OCI-LY1 (cell line): Measurements from ENCODE around the gene RFX1.
"Not testable (repeated sequence)": the region's sequence is repeated elsewhere in the genome, so short reads cannot be mapped to it uniquely, and the experiment has no call there.

Source experiments
- H2AFZ ChIP-seq: fragments of 200-600 bp; sonication (generic), shearing (Covaris generic); 2 replicates; pipeline ENCODE4 v1.6.0; 2014; ENCODE audit warnings: antibody characterized with exemption, mild to moderate bottlenecking, low read length
- H3F3A ChIP-seq: fragments of 200-600 bp; sonication (generic), shearing (Covaris generic); 2 replicates; pipeline ENCODE4 v1.6.0; 2014; ENCODE audit warnings: mild to moderate bottlenecking, antibody characterized with exemption, low read length, moderate library complexity; ENCODE audit not compliant: insufficient read depth
- H3K27ac ChIP-seq: fragments of 200-600 bp; sonication (generic); 2 replicates; pipeline ENCODE4 v1.5.1; 2014; ENCODE audit warnings: low read length, mixed run types, mild to moderate bottlenecking, low read depth; ENCODE audit not compliant: poor library complexity, severe bottlenecking
- H3K27me3 ChIP-seq: fragments of 200-600 bp; sonication (generic); 2 replicates; pipeline ENCODE4 v1.6.0; 2014; ENCODE audit warnings: antibody characterized with exemption, mild to moderate bottlenecking, low read length, moderate library complexity; ENCODE audit not compliant: insufficient read depth
- H3K36me3 ChIP-seq: fragments of 200-600 bp; sonication (generic); 2 replicates; pipeline ENCODE4 v1.6.1; 2014; ENCODE audit warnings: mild to moderate bottlenecking, antibody characterized with exemption, low read length, moderate library complexity, mixed read lengths; ENCODE audit not compliant: insufficient read depth
- H3K4me1 ChIP-seq: fragments of 200-600 bp; sonication (generic); 2 replicates; pipeline ENCODE4 v1.5.1; 2014; ENCODE audit warnings: mild to moderate bottlenecking, low read length, moderate library complexity; ENCODE audit not compliant: insufficient read depth, severe bottlenecking
- H3K4me2 ChIP-seq: fragments of 200-600 bp; sonication (generic), shearing (Covaris generic); 2 replicates; pipeline ENCODE4 v1.6.1; 2014; ENCODE audit warnings: low read length
- H3K4me3 ChIP-seq: fragments of 200-600 bp; sonication (generic); 2 replicates; pipeline ENCODE4 v1.5.1; 2014; ENCODE audit warnings: low read length, low read depth, mild to moderate bottlenecking, mixed read lengths; ENCODE audit not compliant: poor library complexity, severe bottlenecking
- H3K79me2 ChIP-seq: fragments of 200-600 bp; shearing (Covaris generic); 2 replicates; pipeline ENCODE4 v1.6.1; 2016; ENCODE audit warnings: mixed run types, low read length, mixed read lengths; ENCODE audit not compliant: insufficient read depth
- H3K9ac ChIP-seq: fragments of 200-600 bp; sonication (generic), shearing (Covaris generic); 2 replicates; pipeline ENCODE4 v1.6.1; 2014; ENCODE audit warnings: mild to moderate bottlenecking, low read length, mixed read lengths
- H3K9me2 ChIP-seq: fragments of 200-600 bp; sonication (generic), shearing (Covaris generic); 2 replicates; pipeline ENCODE4 v1.6.1; 2014; ENCODE audit warnings: low read depth, mild to moderate bottlenecking, low read length, mixed read lengths
- H3K9me3 ChIP-seq: fragments of 200-600 bp; shearing (Covaris generic); 2 replicates; pipeline ENCODE4 v1.6.1; 2014; ENCODE audit warnings: low read length, mixed read lengths
- H4K20me1 ChIP-seq: fragments of 200-600 bp; sonication (generic), shearing (Covaris generic); 2 replicates; pipeline ENCODE4 v1.6.0; 2016; ENCODE audit warnings: mild to moderate bottlenecking, low read length; ENCODE audit not compliant: insufficient read depth
- EZH2 ChIP-seq: fragments of 200-600 bp; sonication (generic), shearing (Covaris generic); IDR thresholded peaks from 2 replicates; pipeline ENCODE4 v1.8.0; 2017; ENCODE audit warnings: borderline replicate concordance, mixed run types, mild to moderate bottlenecking, antibody characterized with exemption, low read length, moderate library complexity, mixed read lengths
- TF ChIP-seq, protein P1 (sequence below): fragments of 200-600 bp; sonication (generic), shearing (Covaris generic); IDR thresholded peaks from 2 replicates; pipeline ENCODE4 v1.5.1; 2017; ENCODE audit warnings: mild to moderate bottlenecking, antibody characterized with exemption, low read length, moderate library complexity, mixed read lengths

The RFX1 gene

DNA sequence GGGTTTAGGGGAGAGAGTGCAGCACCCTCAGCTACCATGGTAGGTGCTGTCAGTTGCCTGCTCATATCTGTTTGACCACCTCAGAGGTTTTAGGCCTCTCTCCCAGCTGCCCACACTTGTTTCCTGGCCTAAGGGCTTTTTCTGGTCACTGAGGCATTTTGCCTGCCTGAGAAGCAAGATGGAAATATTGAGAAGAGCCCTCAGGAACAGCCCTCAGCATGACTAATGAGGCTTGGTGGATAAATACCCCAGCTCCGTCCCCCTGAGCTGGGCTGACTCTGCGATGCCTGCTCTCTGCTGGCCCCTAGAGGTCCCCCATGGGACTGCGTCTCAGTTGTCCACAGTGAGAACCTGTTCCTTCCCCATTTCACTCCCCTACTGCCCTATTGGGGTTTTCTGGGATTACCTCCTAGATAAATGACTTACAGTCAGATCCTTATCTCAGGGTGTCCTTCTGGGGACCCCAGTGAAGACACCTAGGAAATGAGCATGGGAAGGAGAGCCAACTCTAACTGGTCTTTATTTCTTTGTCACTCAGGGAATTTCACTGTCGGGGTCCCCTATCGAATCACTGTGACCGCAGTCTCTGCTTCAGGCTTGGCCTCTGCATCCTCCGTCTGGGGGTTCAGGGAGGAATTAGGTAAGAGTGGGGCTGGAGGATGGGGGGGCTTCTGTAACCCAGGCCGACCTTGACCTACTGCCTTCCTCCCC, 42.5 kb upstream of the RFX1 start:
- no peaks in the 10 kb centered on the region for H3K4me1 ChIP-seq
- H3K79me2 ChIP-seq, result no peaks in the 10 kb centered on the region
- H3K9me2 ChIP-seq, result no peaks in the 10 kb centered on the region
- H3K36me3 ChIP-seq, result no peaks in the 10 kb centered on the region
- H4K20me1 ChIP-seq, result no peaks in the 10 kb centered on the region
- no peak overlapping the region for H3K4me3 ChIP-seq
- H3K27me3 ChIP-seq, result no peaks in the 10 kb centered on the region
- H3K9ac ChIP-seq, result no peak overlapping the region
- H3F3A ChIP-seq, result no peaks in the 10 kb centered on the region
- TF ChIP-seq, protein P1, sequence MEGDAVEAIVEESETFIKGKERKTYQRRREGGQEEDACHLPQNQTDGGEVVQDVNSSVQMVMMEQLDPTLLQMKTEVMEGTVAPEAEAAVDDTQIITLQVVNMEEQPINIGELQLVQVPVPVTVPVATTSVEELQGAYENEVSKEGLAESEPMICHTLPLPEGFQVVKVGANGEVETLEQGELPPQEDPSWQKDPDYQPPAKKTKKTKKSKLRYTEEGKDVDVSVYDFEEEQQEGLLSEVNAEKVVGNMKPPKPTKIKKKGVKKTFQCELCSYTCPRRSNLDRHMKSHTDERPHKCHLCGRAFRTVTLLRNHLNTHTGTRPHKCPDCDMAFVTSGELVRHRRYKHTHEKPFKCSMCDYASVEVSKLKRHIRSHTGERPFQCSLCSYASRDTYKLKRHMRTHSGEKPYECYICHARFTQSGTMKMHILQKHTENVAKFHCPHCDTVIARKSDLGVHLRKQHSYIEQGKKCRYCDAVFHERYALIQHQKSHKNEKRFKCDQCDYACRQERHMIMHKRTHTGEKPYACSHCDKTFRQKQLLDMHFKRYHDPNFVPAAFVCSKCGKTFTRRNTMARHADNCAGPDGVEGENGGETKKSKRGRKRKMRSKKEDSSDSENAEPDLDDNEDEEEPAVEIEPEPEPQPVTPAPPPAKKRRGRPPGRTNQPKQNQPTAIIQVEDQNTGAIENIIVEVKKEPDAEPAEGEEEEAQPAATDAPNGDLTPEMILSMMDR, result peak; percentile 87
- no peak for TF ChIP-seq EZH2
- H3K4me2 ChIP-seq, result no peak overlapping the region
- H3K27ac ChIP-seq, result no peak overlapping the region
- no peak overlapping the region for H2AFZ ChIP-seq
- 0 out of 2 replicates have a peak, but pooled peaks cover 3% of the 10 kb centered on the region for H3K9me3 ChIP-seq

DNA sequence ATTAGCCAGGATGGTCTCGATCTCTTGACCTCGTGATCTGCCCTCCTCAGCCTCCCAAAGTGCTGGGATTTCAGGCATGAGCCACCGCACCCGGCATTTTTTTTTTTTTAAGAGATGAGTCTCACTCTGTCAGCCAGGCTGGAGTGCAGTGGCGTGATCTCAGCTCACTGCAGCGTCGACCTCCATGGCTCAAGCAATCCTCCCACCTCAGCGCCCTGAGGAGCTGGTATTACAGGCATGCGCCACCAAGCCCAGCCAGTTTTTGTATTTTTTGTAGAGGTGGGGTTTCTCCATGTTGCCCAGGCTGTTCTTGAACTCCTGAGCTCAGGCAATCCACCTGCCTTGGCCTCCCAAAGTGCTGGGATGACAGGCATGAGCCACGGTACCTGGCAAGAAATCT, 41.7 kb upstream of the RFX1 start:
- H3K27me3 ChIP-seq, H3K9me3 ChIP-seq, H3K9me2 ChIP-seq, H3K4me2 ChIP-seq, H4K20me1 ChIP-seq, H3K9ac ChIP-seq, H3K36me3 ChIP-seq, H3K79me2 ChIP-seq, H3F3A ChIP-seq, H2AFZ ChIP-seq, H3K4me3 ChIP-seq, H3K4me1 ChIP-seq, H3K27ac ChIP-seq: not testable (repeated sequence)

DNA sequence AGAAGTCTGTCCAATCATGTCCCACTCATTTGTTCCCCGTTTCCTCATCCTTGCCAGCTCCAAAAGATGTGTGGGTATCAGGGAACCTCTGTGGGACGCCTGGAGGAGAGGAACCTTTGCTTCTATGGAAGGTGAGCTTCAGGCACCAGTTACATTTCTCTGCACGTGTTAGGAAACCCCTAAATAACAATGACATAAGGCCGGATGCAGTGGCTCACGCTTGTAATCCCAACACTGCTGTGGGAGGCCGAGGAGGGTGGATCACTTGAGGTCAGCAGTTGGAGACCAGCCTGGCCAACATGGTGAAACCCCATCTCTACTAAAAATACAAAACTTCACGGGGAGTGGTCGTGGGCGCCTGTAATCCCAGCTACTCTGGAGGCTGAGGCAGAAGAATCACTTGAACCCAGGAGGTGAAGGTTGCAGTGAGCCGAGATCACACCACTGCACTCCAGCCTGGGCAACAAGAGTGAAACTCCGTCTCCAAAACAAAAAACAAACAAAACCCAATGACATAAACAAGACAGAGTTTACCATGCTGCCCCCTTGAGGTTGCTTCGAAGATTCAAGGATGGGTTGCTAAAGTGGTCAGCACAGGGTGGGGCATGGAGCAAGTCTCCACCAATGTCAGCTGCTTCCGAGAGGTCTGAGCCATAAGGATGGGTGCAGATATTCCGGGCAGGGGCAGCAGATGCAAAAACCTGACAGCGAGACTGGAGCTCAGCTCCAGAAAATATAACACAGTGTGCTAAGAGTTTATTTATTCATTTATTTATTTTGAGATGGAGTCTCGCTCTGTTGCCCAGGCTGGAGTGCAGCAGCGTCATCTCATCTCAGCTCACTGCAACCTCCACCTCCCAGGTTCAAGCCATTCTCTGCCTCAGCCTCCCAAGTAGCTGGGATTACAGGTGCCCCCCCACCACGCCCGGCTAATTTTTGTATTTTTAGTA, 36.8 kb upstream of the RFX1 start:
- H3K4me2 ChIP-seq, H3K79me2 ChIP-seq, H3K36me3 ChIP-seq, H3K4me1 ChIP-seq, H4K20me1 ChIP-seq, H3F3A ChIP-seq, H2AFZ ChIP-seq, H3K27me3 ChIP-seq, H3K9me2 ChIP-seq, H3K4me3 ChIP-seq, H3K9me3 ChIP-seq, H3K9ac ChIP-seq, H3K27ac ChIP-seq: not testable (repeated sequence)
- TF ChIP-seq, protein P1, result peak; percentile 65
